Ascending aorta (tissue), 2 donors: ENCODE data around the gene BIRC5. TPM values are rescaled to one million over a fixed set of nuclear protein-coding genes. Genes with fewer than 3 reads are reported as not detected.

Experiments used
- DNase-seq, 2 donors: peaks; one replicate each; pipeline ENCODE4 v3.0.0-alpha.2; 2019; ENCODE audit warnings: low spot score in 2 of 2
- H3K27ac ChIP-seq, 2 donors: fragments of 200-600 bp; sonication (generic); one replicate each; pipeline ENCODE4 v1.5.1; 2016 to 2017; ENCODE audit warnings: mild to moderate bottlenecking in 1 of 2
- H3K27me3 ChIP-seq: fragments of 200-600 bp; sonication (generic); one replicate; pipeline ENCODE4 v1.5.1; 2017
- H3K36me3 ChIP-seq, 2 donors: fragments of 200-600 bp; sonication (generic); one replicate each; pipeline ENCODE4 v1.5.1; 2016
- H3K4me1 ChIP-seq, 2 donors: fragments of 200-600 bp; sonication (generic); one replicate each; pipeline ENCODE4 v1.5.1; 2016 to 2017; ENCODE audit warnings: mild to moderate bottlenecking in 1 of 2
- H3K4me3 ChIP-seq, 2 donors: fragments of 200-600 bp; sonication (generic); one replicate each; pipeline ENCODE4 v1.5.1; 2016 to 2017; ENCODE audit warnings: mild to moderate bottlenecking in 1 of 2
- H3K9me3 ChIP-seq, 2 donors: fragments of 200-600 bp; sonication (generic); one replicate each; pipeline ENCODE4 v1.5.1; 2016
- intact Hi-C: fragments of 100-400 bp; cut with DNase I; formaldehyde crosslinking; loops from one replicate; pipeline ENCODE4 v1.15.1; 2023
- total RNA-seq: library from RNA; depleted of rRNA; stranded (reverse); fragments of >200 nt; gene quantifications from one replicate; pipeline ENCODE4 v1.1.0, GENCODE V29; 2016
- TF ChIP-seq, protein P1 (sequence below), 3 experiments: fragments of 200-600 bp in 2 of 3; fragments of 450-650 bp in 1 of 3; sonication (generic) in 2 of 3; IDR thresholded peaks; one replicate each; pipeline ENCODE4 v1.5.1; 2016 to 2019; ENCODE audit warnings: antibody characterized with exemption in 3 of 3, mild to moderate bottlenecking in 1 of 3, moderate library complexity in 1 of 3

The BIRC5 gene
- total RNA-seq, 1 donor from 2014 or later: 0.11 TPM

DNA sequence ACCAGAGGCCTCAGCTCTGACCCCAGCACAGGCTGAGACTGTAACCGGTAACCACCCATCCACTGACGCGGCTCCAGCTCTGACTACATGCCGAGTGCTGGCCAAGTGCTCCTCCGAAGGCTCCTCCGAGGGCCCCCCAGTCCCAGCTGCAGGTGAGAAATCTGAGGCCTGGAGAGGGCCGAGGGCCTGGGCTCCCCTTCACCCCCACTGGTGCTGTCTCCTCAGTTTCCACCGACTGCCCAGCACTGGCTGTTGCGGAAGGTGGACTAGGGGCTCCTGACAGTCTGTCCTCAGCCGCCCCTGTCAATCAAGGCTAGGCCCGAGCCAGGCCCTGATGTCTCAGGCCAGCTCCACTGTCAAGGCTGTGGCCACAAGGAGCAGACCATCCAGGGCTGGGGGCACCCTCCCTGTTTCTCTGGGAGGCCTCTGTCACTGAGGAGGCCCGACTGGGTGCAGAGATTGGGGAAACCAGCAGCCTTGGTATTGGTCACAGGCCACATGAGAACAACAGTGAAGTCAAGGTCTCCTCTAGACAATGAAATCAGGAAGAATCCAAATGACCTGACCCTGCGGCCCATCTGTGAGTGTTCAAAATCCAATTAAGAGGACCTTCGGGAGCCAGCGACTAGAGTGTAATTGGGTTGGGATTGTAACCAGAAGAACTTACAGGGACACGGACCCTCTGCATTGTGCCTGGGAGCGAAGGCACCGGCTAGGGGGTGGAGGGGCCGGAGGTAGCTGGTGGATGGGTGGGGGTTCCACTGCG, 22.5 kb downstream of the BIRC5 start:
- H3K27ac ChIP-seq: no peak overlapping the region
- H3K9me3 ChIP-seq: no peaks in the 10 kb centered on the region
- H3K36me3 ChIP-seq: no peaks in the 10 kb centered on the region
- H3K4me1 ChIP-seq: no peaks in the 10 kb centered on the region
- intact Hi-C loops: no loop called here
- TF ChIP-seq, protein P1, sequence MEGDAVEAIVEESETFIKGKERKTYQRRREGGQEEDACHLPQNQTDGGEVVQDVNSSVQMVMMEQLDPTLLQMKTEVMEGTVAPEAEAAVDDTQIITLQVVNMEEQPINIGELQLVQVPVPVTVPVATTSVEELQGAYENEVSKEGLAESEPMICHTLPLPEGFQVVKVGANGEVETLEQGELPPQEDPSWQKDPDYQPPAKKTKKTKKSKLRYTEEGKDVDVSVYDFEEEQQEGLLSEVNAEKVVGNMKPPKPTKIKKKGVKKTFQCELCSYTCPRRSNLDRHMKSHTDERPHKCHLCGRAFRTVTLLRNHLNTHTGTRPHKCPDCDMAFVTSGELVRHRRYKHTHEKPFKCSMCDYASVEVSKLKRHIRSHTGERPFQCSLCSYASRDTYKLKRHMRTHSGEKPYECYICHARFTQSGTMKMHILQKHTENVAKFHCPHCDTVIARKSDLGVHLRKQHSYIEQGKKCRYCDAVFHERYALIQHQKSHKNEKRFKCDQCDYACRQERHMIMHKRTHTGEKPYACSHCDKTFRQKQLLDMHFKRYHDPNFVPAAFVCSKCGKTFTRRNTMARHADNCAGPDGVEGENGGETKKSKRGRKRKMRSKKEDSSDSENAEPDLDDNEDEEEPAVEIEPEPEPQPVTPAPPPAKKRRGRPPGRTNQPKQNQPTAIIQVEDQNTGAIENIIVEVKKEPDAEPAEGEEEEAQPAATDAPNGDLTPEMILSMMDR (IDR thresholded peaks at IDR 0.05): no peak
- H3K4me3 ChIP-seq: no peak overlapping the region
- DNase-seq: no peak
- peaks cover 8% of the 10 kb centered on the region for H3K27me3 ChIP-seq

DNA sequence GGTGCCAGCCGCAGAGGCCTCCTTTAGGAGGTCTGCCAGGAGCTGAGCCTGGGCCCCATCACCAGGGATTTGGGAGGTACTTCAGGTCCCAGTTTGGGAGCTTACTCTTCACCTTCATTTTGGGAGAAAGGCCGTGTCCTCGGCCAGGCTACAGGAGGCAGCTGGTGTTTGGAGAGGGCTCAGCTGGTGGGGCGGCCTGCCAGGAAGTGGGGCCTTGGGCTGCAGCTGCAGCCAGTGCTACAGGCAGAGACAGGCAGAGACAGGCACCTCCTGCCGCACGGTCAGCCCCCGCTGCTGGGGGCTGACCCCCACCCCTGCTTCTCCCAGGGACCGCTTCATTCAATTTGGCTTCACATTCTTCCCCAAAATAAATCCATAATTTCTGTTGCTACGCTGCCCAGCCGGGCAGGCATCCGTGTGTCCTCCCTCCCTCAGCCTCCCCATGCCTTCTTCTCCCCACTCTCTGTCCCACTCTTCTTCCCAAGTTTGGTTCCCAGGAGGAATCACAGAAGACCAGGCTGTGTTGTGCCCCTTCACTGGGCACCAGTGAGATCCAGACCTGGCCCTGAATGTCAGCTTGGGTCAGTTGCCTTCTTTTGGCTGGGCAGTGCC, 23.5 kb downstream of the BIRC5 start:
- peaks cover 1% of the 10 kb centered on the region for H3K27me3 ChIP-seq
- H3K27ac ChIP-seq: no peak overlapping the region
- intact Hi-C loops: no loop called here
- no peak for DNase-seq
- no peaks in the 10 kb centered on the region for H3K36me3 ChIP-seq
- no peaks in the 10 kb centered on the region for H3K9me3 ChIP-seq
- H3K4me1 ChIP-seq: no peaks in the 10 kb centered on the region
- TF ChIP-seq, protein P1 (IDR thresholded peaks at IDR 0.05): no peak
- H3K4me3 ChIP-seq: no peak overlapping the region

- TF ChIP-seq, protein P1 (IDR thresholded peaks at IDR 0.05): no peak
- H3K4me1 ChIP-seq: no peaks in the 10 kb centered on the region
- DNase-seq: no peak
- H3K9me3 ChIP-seq: no peaks in the 10 kb centered on the region
- no peaks in the 10 kb centered on the region for H3K36me3 ChIP-seq
- no peak overlapping the region for H3K4me3 ChIP-seq
- intact Hi-C loops: no loop called here
- H3K27me3 ChIP-seq: no peaks in the 10 kb centered on the region
- no peak overlapping the region for H3K27ac ChIP-seq
Observed at GRCh38 chr17:78238823-78239488, 24.9 kb downstream of the BIRC5 start.

GRCh38 chr17:78239489-78239931, 25.5 kb downstream of the BIRC5 start:
- Histone ChIP-seq H3K27ac (no peak overlapping the region), H3K4me3 (no peak overlapping the region), H3K27me3 (no peaks in the 10 kb centered on the region), H3K4me1 (no peaks in the 10 kb centered on the region), H3K9me3 (no peaks in the 10 kb centered on the region), H3K36me3 (no peaks in the 10 kb centered on the region)
- TF ChIP-seq, protein P1 (IDR thresholded peaks at IDR 0.05): no peak
- DNase-seq: no peak
- intact Hi-C loops: no loop called here

DNA sequence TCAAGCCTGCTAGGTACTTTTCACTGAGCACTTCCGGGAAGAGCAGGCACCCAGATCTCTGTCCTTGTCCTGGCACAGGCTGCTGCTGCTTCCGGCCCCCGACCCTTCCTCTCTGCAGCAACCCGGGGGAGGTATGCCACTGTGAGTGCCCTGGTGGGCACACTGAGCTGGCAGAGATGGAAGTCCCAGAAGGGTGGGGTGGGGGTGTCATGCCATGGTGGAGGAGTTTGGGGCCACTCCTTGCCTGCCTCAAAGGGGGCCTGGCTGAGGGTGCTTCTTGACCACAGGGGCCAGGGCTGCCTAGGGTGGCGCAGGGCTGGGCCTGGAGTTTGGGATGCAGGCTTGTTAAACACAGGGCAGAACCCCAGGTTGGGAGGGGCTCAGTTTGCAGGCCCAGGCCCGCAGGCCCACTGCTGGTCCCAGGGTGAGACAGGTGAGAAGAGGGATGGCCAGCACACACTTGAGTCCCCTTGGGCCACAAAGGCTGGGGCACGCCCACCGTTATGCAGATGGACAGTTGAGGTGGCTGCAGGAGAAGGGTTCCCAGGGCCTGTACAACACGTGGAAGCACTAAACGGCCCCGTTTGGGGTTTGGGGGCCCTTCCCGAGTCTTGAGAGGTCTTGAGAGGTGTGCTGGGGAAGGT, 26.1 kb downstream of the BIRC5 start:
- no peaks in the 10 kb centered on the region for H3K9me3 ChIP-seq
- intact Hi-C loops: no loop called here
- TF ChIP-seq, protein P1 (IDR thresholded peaks at IDR 0.05): no peak
- H3K4me1 ChIP-seq: no peaks in the 10 kb centered on the region
- no peak for DNase-seq
- H3K4me3 ChIP-seq: no peak overlapping the region
- H3K27ac ChIP-seq: no peak overlapping the region
- H3K36me3 ChIP-seq: no peaks in the 10 kb centered on the region
- no peaks in the 10 kb centered on the region for H3K27me3 ChIP-seq
